Lower leg skin (tissue), 3 donors: Measurements from ENCODE around the gene SEMA3G.

Experiments used
- CTCF ChIP-seq, 3 donors: fragments of 450-650 bp; IDR thresholded peaks; one replicate each; pipeline ENCODE4 v1.5.1; 2016; ENCODE audit warnings: antibody characterized with exemption in 3 of 3, mild to moderate bottlenecking in 3 of 3, moderate library complexity in 2 of 3
- POLR2A ChIP-seq, 2 donors: fragments of 450-650 bp; IDR thresholded peaks; one replicate each; pipeline ENCODE4 v1.6.1; 2016 to 2017; ENCODE audit warnings: antibody characterized with exemption in 2 of 2, mild to moderate bottlenecking in 1 of 2, moderate library complexity in 1 of 2

- TF ChIP-seq CTCF (IDR thresholded peaks at IDR 0.05) (no peak), POLR2A (IDR thresholded peaks at IDR 0.05) (no peak)
Measured at GRCh38 chr3:52471371-52472238, 26.7 kb upstream of the SEMA3G start.
